Dermis blood vessel endothelial cell (primary cell): ENCODE data around the gene NKAP. TPM values are rescaled to one million over a fixed set of nuclear protein-coding genes. Genes with fewer than 3 reads are reported as not detected.
"Not testable (repeated sequence)": the region's sequence is repeated elsewhere in the genome, so short reads cannot be mapped to it uniquely, and the experiment has no call there.

Experiments
- DNase-seq: peaks from one replicate; pipeline ENCODE4 v3.0.0; 2010
- total RNA-seq: library from RNA; depleted of rRNA; stranded (reverse); fragments of >200 nt; gene quantifications from 2 replicates; pipeline ENCODE4 v1.2.3, GENCODE V29; 2014

Gene NKAP
- 3.5 and 4.4 TPM in 2 replicates for total RNA-seq

GRCh38 chrX:119943185-119943988 lies at the start of gene NKAP:
NKAP (minus strand) TSS chrX:119943751; CDS start chrX:119943605, 146 bp downstream.
- DNase-seq, result peak; percentile 95

GRCh38 chrX:119991005-119991787 lies 47.6 kb upstream of the NKAP start:
- DNase-seq, result no peak

GRCh38 chrX:119990556-119991004 lies 47.0 kb upstream of the NKAP start:
- DNase-seq, result no peak

GRCh38 chrX:119989905-119990555 lies 46.5 kb upstream of the NKAP start:
- no peak for DNase-seq

- no peak for DNase-seq
Measured at GRCh38 chrX:119986203-119986602, 42.7 kb upstream of the NKAP start.

- DNase-seq, result no peak
Measured at GRCh38 chrX:119984652-119985051, 41.1 kb upstream of the NKAP start.

GRCh38 chrX:119983494-119983893 lies 39.9 kb upstream of the NKAP start:
- DNase-seq, result no peak

- no peak for DNase-seq
Measured at GRCh38 chrX:119982145-119982544, 38.6 kb upstream of the NKAP start.

- DNase-seq, result peak; percentile 31
Measured at GRCh38 chrX:119981286-119982070, 37.9 kb upstream of the NKAP start.

- DNase-seq, result not testable (repeated sequence)
Measured at GRCh38 chrX:119977172-119977571, 33.6 kb upstream of the NKAP start.

- DNase-seq, result no peak
Measured at GRCh38 chrX:119971184-119971583, 27.6 kb upstream of the NKAP start.

GRCh38 chrX:119970574-119970973 lies 27.0 kb upstream of the NKAP start:
- no peak for DNase-seq

- not testable (repeated sequence) for DNase-seq
Measured at GRCh38 chrX:119966837-119967236, 23.3 kb upstream of the NKAP start.

- no peak for DNase-seq
Measured at GRCh38 chrX:119960625-119961024, 17.1 kb upstream of the NKAP start.

- DNase-seq, result not testable (repeated sequence)
Measured at GRCh38 chrX:119955807-119956570, 12.4 kb upstream of the NKAP start.

GRCh38 chrX:119954374-119954773 lies 10.8 kb upstream of the NKAP start:
- no peak for DNase-seq

- DNase-seq, result peak; percentile 1
Measured at GRCh38 chrX:119948381-119948780, 4.8 kb upstream of the NKAP start.

- no peak for DNase-seq
Measured at GRCh38 chrX:119945481-119945880, 1.9 kb upstream of the NKAP start.

- no peak for DNase-seq
Measured at GRCh38 chrX:119942831-119943184, 743 bp downstream of the NKAP start.

- no peak for DNase-seq
Measured at GRCh38 chrX:119942173-119942819, 1.3 kb downstream of the NKAP start.

GRCh38 chrX:119941336-119941735 lies 2.2 kb downstream of the NKAP start:
- no peak for DNase-seq
